T-helper 1 cell treated with Interleukin-12 subunit alpha and Interleukin-12 subunit beta and Interleukin-4 antibody, amounts not matched to agents 30 ng/mL and 1 ng/mL, for 36 hours (primary cell): ENCODE results near the gene COPS7A. TPM values are rescaled to one million over a fixed set of nuclear protein-coding genes. Genes with fewer than 3 reads are reported as not detected.

Experiments
- intact Hi-C: fragments of 100-400 bp; cut with micrococcal nuclease; formaldehyde crosslinking; loops from one replicate; pipeline ENCODE4 v1.15.1; 2024
- total RNA-seq: library from RNA; stranded (reverse); gene quantifications from 2 replicates; pipeline ENCODE4 v1.2.3, GENCODE V29; 2022

The COPS7A gene
- total RNA-seq, 1 donor from 2014 or later, result 30.6 TPM

DNA sequence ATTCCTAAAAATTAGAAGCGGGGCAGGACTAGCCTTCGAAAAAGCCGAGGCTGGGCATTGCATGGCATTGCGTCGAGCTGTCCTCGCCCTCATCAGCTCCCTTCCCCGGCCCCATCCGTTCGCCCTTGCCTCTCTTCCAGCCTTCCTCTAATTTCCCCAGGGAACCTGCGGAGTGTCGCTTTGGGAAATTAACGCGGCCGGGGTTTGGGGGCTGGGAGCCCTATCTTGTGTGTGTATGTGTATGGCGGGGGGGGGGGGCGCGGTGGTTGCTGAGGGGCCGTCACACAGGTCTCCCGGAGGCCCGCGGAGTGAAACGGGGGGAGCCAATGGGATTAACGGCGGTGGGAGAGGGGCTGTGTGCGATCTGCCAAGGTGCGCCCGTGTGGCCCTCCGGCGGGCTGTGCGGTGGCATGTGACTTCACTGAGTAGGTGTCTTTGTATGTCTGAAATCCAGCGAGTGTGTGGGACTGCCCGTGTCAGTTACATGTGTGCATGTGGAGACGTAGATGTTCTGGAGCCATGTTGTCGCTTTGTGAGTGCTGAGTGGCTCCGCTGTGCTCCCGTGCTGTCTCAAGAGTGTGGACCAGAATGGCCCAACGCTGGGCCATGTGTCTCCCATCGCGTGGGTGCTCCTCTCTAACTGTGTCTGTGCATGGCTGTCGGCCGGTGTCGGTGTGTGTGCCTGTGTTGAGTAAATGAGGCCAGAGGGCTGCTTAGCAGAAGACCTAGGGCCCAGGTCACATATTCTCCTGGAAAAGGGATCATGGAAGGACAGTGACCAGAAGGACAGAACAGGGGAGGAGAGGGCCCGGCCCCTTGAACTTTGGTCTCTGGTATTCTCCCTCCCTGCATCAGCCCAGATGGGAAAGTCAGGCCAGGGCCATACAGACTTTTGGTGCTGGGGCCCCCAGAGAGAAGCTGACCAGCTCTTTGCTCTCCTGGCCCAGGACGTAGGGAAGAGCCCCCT is 43.8 kb downstream of the COPS7A start:
- intact Hi-C loops, result loop anchor here (5.0 kb wide), 1 partner anchor 210 kb away; the partner anchor contains the start of gene IFFO1

DNA sequence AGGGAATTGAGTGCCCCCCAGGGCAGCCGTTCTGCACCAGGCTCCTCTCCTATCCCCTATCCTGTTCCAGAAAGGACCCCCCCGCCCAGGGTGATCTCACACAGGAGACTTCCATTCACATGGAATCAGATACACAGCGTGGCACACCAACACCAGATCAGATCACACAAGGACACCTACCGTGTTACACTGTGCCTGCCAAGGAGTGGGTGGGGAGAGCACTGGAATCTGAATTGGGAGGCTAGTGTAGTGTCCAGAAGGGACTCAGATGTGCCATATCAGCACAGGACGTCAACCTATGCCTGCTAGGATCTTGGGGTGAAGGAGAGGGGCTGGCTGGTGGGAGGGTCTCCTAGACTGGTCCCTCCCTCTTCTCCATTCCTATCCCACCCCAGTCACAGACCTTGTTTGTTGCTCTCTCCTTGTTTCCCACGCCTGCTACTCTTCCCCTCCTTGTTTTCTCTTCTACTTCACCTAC is 44.6 kb downstream of the COPS7A start:
- intact Hi-C loops, result loop anchor here (5.0 kb wide), 1 partner anchor 211 kb away; the partner anchor contains the start of gene IFFO1

DNA sequence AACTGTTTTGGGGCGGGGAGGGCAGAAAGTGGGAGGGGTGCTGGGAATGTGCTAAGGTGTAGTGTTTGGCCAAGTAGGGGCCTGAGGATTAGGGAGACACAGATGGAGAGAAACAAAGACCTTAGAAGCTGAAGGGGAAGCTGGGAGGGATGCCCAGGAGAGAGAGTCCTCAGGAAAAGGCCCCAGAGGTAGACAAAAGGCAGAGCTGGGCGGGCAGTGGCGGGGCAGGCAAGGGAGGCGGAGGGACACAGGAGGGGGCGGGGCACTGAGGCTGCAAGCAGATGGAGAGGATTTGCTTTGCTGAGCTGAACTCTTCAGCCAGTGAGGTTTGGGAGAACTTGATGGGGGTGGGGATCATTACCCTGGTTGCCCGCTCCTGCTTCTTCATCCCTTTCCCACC is 45.1 kb downstream of the COPS7A start:
- intact Hi-C loops, result loop anchor here (5.0 kb wide), 1 partner anchor 212 kb away; the partner anchor contains the start of gene IFFO1

- intact Hi-C loops, result loop anchor here (5.0 kb wide), 1 partner anchor 212 kb away; the partner anchor contains the start of gene IFFO1
Observed at GRCh38 chr12:6769666-6770065, 45.8 kb downstream of the COPS7A start.

DNA sequence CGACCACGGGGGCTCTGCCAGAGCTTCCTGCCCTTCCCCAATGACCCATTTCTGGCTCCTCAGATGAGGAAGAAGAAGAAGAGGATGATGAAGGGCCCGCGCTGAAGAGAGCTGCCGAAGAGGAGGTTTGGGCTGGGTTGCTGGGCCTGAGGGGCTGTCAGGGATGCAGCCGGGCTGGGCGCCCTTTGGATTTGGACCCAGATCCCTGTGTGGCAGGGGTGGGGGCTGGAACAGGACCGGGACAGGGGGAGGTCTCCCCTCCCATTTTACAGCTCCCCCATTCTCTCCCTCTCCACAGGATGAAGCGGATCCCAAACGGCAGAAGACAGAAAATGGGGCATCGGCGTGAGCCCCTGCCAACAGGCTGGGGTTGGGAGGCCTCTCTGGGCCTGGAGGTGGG is 46.2 kb downstream of the COPS7A start:
- intact Hi-C loops, result no loop called here

DNA sequence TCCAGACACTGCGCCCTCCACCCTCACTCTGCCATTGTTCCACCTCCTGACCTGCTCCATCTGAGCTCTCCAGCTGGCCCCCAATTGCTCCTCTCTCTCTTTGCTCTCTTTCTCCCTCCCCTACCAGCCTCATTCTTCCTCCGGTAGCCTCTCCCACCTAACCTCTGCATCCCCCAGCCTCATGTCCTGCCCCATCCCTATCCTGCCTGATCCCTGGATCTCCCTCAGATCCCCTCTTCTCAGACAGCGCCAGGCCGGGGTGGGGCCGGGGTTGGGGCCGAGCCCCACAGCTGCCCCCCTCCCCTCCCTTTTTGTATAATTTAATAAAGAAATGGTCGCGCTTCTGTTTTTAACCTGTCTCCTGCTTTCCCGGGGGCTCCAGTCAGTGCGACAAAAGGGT is 46.8 kb downstream of the COPS7A start:
- intact Hi-C loops, result no loop called here

DNA sequence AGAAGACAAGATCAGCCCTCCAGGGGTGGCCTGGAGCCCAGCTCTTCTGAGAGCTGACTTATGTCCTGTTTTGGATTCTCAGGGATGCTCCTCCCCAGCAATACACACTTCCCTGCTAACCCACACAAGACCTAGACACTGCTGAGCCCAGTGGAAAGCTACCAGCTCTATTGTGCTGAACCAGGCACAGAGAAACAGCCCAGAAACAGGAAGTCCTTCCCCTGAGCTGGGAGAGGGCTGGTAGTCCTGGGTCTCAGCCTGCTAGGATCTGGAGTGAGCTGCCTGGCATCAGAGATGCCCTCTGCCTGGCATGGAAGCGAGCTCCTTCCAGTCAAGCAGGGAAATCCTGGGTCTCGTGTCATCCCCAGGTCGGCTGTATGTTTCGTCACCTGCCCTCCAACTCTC is 47.2 kb downstream of the COPS7A start:
- intact Hi-C loops, result no loop called here

GRCh38 chr12:6771509-6772330 is 47.9 kb downstream of the COPS7A start:
- intact Hi-C loops, result loop anchor here (1.0 kb wide), 1 partner anchor 9 kb away; no protein-coding TSS in a partner anchor

- intact Hi-C loops, result loop anchor here (1.0 kb wide), 1 partner anchor 8 kb away; no protein-coding TSS in a partner anchor
Observed at GRCh38 chr12:6772331-6772695, 48.5 kb downstream of the COPS7A start, which contains the start of gene LAG3. TSS of gene LAG3 (plus strand) at chr12:6772520. CDS start at chr12:6772853, 333 bp downstream.

DNA sequence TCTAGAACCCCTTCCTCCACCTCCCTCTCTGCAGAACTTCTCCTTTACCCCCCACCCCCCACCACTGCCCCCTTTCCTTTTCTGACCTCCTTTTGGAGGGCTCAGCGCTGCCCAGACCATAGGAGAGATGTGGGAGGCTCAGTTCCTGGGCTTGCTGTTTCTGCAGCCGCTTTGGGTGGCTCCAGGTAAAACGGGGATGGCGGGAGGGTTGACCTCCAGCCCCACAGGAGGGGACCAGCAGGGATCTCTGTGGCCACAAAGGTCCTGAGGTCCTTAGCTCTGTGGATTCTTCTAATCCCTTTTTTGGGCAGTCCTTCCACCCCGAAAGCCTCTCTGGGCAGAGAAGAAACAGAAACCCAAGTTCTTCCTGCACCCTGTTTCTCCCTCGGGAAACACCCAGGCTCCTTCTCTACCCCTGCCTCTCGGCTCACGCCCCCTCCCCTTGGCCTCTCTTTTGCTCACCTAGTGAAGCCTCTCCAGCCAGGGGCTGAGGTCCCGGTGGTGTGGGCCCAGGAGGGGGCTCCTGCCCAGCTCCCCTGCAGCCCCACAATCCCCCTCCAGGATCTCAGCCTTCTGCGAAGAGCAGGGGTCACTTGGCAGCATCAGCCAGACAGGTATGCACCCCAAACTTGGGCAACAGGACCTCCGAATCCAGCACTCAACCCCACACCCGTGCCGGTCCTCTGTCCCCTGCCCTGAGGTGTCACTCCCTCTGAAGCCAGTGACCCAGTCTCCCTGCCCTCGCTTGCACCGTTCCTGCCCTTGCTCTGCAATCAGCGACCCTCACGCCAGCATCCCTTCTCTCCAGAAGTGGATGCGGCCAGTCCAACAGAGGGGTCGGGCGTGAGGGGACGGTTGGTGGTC is 49.1 kb downstream of the COPS7A start:
- intact Hi-C loops, result loop anchor here (1.0 kb wide), 1 partner anchor 7 kb away; no protein-coding TSS in a partner anchor

DNA sequence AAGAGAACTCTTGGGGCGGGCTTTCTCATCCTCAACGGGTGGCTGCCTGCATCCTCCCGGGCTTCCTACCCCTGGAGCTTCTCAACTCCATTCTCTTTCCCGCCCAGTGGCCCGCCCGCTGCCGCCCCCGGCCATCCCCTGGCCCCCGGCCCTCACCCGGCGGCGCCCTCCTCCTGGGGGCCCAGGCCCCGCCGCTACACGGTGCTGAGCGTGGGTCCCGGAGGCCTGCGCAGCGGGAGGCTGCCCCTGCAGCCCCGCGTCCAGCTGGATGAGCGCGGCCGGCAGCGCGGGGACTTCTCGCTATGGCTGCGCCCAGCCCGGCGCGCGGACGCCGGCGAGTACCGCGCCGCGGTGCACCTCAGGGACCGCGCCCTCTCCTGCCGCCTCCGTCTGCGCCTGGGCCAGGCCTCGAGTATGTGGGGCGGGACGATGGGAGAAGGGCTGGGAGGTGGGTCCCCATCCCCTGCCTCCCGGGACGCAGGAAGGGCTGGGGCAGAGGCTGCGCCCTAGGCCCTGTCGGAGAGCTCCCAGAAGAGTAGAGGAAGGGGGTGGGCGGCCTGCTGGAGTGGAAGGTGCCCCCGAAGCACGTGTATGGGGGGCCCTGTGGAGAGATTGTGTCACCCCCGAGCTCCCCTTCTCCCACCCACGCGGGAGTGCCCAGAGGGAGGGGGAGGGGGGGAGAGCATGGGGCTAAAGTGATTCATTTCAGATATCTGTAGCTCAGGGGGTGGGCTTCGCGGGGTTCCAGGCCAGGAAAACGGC is 49.9 kb downstream of the COPS7A start:
- intact Hi-C loops, result no loop called here

- intact Hi-C loops, result loop anchor here (1.0 kb wide), 1 partner anchor 8 kb away; the partner anchor contains the start of gene PTMS
Observed at GRCh38 chr12:6774499-6775062, 50.7 kb downstream of the COPS7A start.

- intact Hi-C loops, result loop anchor here (1.0 kb wide), 1 partner anchor 9 kb away; the partner anchor contains the start of gene PTMS
Observed at GRCh38 chr12:6775185-6776174, 51.6 kb downstream of the COPS7A start.

GRCh38 chr12:6777386-6777785 is 53.5 kb downstream of the COPS7A start:
- intact Hi-C loops, result no loop called here

DNA sequence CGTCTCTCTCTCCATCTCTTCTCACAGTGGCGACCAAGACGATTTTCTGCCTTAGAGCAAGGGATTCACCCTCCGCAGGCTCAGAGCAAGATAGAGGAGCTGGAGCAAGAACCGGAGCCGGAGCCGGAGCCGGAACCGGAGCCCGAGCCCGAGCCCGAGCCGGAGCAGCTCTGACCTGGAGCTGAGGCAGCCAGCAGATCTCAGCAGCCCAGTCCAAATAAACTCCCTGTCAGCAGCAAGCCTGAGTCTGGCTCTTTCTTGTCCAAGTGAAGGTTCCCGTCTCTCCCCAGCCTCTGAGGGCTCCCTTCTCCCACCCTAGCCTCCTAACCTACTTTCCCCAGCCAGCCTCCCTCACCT is 54.3 kb downstream of the COPS7A start:
- intact Hi-C loops, result no loop called here

- intact Hi-C loops, result loop anchor here (1.0 kb wide), 5 partner anchors 13 to 162 kb away; partner anchors contain the start of genes ING4, MLF2 and PTMS
Observed at GRCh38 chr12:6778574-6779550, 55.0 kb downstream of the COPS7A start.
